Measurements from ENCODE around the gene BMP10. TPM values are rescaled to one million over a fixed set of nuclear protein-coding genes. Genes with fewer than 3 reads are reported as not detected.

The BMP10 gene
- polyA plus RNA-seq, 3 donors: not detected

GRCh38 chr2:68913359-68913758 lies 42.2 kb upstream of the BMP10 start:
- H3K27ac Mint-ChIP-seq: no peak overlapping the region
- H3K9me3 ChIP-seq (replicated peaks in 1 of 2; ENCODE audit: control insufficient read depth in 1 of 2, insufficient read depth in 1 of 2, low read length in 2 of 2): no peaks in the 10 kb centered on the region
- DNase-seq: no peak
- H3K27me3 Mint-ChIP-seq (ENCODE audit: low read depth in 3 of 3): no peaks in the 10 kb centered on the region
- no peak overlapping the region for H3K4me3 Mint-ChIP-seq
- no peak overlapping the region for H3K27ac ChIP-seq (ENCODE audit: low read depth in 1 of 2, low read length in 2 of 2)
- no peak overlapping the region for H3K9ac ChIP-seq (ENCODE audit: insufficient read depth, low read length, poor library complexity, severe bottlenecking)
- H3K36me3 Mint-ChIP-seq: no peaks in the 10 kb centered on the region
- H3K36me3 ChIP-seq (replicated peaks in 1 of 2; ENCODE audit: control insufficient read depth in 1 of 2, insufficient read depth in 2 of 2, low read length in 2 of 2): no peaks in the 10 kb centered on the region
- peaks cover 21 to 23% of the 10 kb centered on the region in 2 donors for H3K4me1 ChIP-seq (ENCODE audit: control insufficient read depth in 1 of 2, insufficient read depth in 2 of 2, low read length in 2 of 2)
- H3K9me3 Mint-ChIP-seq: no peaks in the 10 kb centered on the region
- no peaks in the 10 kb centered on the region for H4K20me1 ChIP-seq (ENCODE audit: insufficient read depth, low read length)
- WGBS (ENCODE audit: insufficient coverage): no CpG with 5 or more reads among the region's 3 CpGs
- H3K79me2 ChIP-seq (ENCODE audit: insufficient read depth, low read length): no peaks in the 10 kb centered on the region
- H3K4me2 ChIP-seq (replicated peaks; ENCODE audit: extremely low read depth, low read length, poor library complexity, severe bottlenecking): no peak overlapping the region
- H3K27me3 ChIP-seq (ENCODE audit: control insufficient read depth in 2 of 2, insufficient read depth in 2 of 2, low read length in 2 of 2): no peaks in the 10 kb centered on the region
- H3K4me3 ChIP-seq (replicated peaks in 1 of 3; ENCODE audit: low read depth in 2 of 3, low read length in 3 of 3): no peak overlapping the region
- no peak for TF ChIP-seq CTCF (IDR thresholded peaks at IDR 0.05)
- peaks cover 13% of the 10 kb centered on the region for H3K4me1 Mint-ChIP-seq
- no peak overlapping the region for H2AFZ ChIP-seq (ENCODE audit: insufficient read depth, low read depth, low read length, poor library complexity, severe bottlenecking)
- intact Hi-C loops (cut with micrococcal nuclease): loop anchor here in 1 of 2 donors (5.0 to 10.0 kb wide), 2 partner anchors 76 to 439 kb away; no protein-coding TSS in a partner anchor

GRCh38 chr2:68912732-68913131 lies 41.5 kb upstream of the BMP10 start:
- Mint-ChIP-seq H3K36me3 (no peaks in the 10 kb centered on the region), H3K4me1 (peaks cover 19% of the 10 kb centered on the region), H3K9me3 (no peaks in the 10 kb centered on the region), H3K27me3 (ENCODE audit: low read depth in 3 of 3) (no peaks in the 10 kb centered on the region), H3K4me3 (no peak overlapping the region), H3K27ac (no peak overlapping the region)
- H3K79me2 ChIP-seq (ENCODE audit: insufficient read depth, low read length): no peaks in the 10 kb centered on the region
- no peak overlapping the region for H3K27ac ChIP-seq (ENCODE audit: low read depth in 1 of 2, low read length in 2 of 2)
- H2AFZ ChIP-seq (ENCODE audit: insufficient read depth, low read depth, low read length, poor library complexity, severe bottlenecking): no peak overlapping the region
- H3K4me1 ChIP-seq (ENCODE audit: control insufficient read depth in 1 of 2, insufficient read depth in 2 of 2, low read length in 2 of 2): peaks cover 27 to 29% of the 10 kb centered on the region in 2 donors
- H4K20me1 ChIP-seq (ENCODE audit: insufficient read depth, low read length): no peaks in the 10 kb centered on the region
- H3K4me2 ChIP-seq (replicated peaks; ENCODE audit: extremely low read depth, low read length, poor library complexity, severe bottlenecking): no peak overlapping the region
- TF ChIP-seq CTCF (IDR thresholded peaks at IDR 0.05): no peak
- WGBS (ENCODE audit: insufficient coverage): 6% methylated on average over 2 of the region's 2 CpGs
- H3K9me3 ChIP-seq (replicated peaks in 1 of 2; ENCODE audit: control insufficient read depth in 1 of 2, insufficient read depth in 1 of 2, low read length in 2 of 2): no peaks in the 10 kb centered on the region
- no peaks in the 10 kb centered on the region for H3K36me3 ChIP-seq (replicated peaks in 1 of 2; ENCODE audit: control insufficient read depth in 1 of 2, insufficient read depth in 2 of 2, low read length in 2 of 2)
- peak in 1 of 3 donors; percentile 7 for DNase-seq
- H3K9ac ChIP-seq (ENCODE audit: insufficient read depth, low read length, poor library complexity, severe bottlenecking): no peak overlapping the region
- intact Hi-C loops (cut with micrococcal nuclease): loop anchor here in 1 of 2 donors (5.0 to 10.0 kb wide), 2 partner anchors 75 to 438 kb away; no protein-coding TSS in a partner anchor
- no peak overlapping the region for H3K4me3 ChIP-seq (replicated peaks in 1 of 3; ENCODE audit: low read depth in 2 of 3, low read length in 3 of 3)
- H3K27me3 ChIP-seq (ENCODE audit: control insufficient read depth in 2 of 2, insufficient read depth in 2 of 2, low read length in 2 of 2): no peaks in the 10 kb centered on the region

All from CD14-positive monocyte (primary cell).